H1 (cell line): ENCODE measurements around the gene CHRDL2. TPM values are rescaled to one million over a fixed set of nuclear protein-coding genes. Genes with fewer than 3 reads are reported as not detected.

ENCODE experiments used
- ATF3 ChIP-seq: IDR thresholded peaks from 2 replicates; pipeline ENCODE4 v1.6.1; 2011; ENCODE audit warnings: low read depth, mild to moderate bottlenecking, low read length; ENCODE audit not compliant: insufficient read depth
- MAFK ChIP-seq: IDR thresholded peaks from 2 replicates; pipeline ENCODE4 v1.6.1; 2012; ENCODE audit warnings: low read depth, mild to moderate bottlenecking, improper control_type of control experiment, low read length
- POU5F1 ChIP-seq: IDR thresholded peaks from 2 replicates; pipeline ENCODE4 v1.6.1; 2011; ENCODE audit warnings: low read depth, mild to moderate bottlenecking, low read length, moderate library complexity
- polyA plus RNA-seq, 7 experiments: library from polyadenylated mRNA; depleted of rRNA in 3 of 7; stranded (reverse) in 5 of 7; unstranded in 2 of 7; fragments of >200 nt in 5 of 7; fragments of 200-250 nt in 2 of 7; gene quantifications; 1 replicate in 5 of 7; 2 replicates in 1 of 7; 4 replicates in 1 of 7; pipeline versions ENCODE4 v1.2.1 to v1.2.3, GENCODE V29; 2011 to 2013; ENCODE audit warnings: missing spikeins in 2 of 7, mixed read lengths in 2 of 7
- total RNA-seq: library from RNA; stranded (reverse); fragmentation: NEBNext Ultra II Directional; extraction: Animal tissue kit (Norgen Biotek cat#: 25700); gene quantifications from 2 replicates; pipeline ENCODE4 v1.2.1, GENCODE V29; 2021
- TF ChIP-seq, protein P1 (sequence below): IDR thresholded peaks from 2 replicates; pipeline ENCODE4 v1.6.1; 2012; ENCODE audit warnings: inconsistent platforms

The CHRDL2 gene
- total and polyA plus RNA-seq, 2 of the 8 experiments (the other 6 are each of a cell fraction or from before 2014, with no cell fraction given): 0.26 to 0.48 TPM

DNA sequence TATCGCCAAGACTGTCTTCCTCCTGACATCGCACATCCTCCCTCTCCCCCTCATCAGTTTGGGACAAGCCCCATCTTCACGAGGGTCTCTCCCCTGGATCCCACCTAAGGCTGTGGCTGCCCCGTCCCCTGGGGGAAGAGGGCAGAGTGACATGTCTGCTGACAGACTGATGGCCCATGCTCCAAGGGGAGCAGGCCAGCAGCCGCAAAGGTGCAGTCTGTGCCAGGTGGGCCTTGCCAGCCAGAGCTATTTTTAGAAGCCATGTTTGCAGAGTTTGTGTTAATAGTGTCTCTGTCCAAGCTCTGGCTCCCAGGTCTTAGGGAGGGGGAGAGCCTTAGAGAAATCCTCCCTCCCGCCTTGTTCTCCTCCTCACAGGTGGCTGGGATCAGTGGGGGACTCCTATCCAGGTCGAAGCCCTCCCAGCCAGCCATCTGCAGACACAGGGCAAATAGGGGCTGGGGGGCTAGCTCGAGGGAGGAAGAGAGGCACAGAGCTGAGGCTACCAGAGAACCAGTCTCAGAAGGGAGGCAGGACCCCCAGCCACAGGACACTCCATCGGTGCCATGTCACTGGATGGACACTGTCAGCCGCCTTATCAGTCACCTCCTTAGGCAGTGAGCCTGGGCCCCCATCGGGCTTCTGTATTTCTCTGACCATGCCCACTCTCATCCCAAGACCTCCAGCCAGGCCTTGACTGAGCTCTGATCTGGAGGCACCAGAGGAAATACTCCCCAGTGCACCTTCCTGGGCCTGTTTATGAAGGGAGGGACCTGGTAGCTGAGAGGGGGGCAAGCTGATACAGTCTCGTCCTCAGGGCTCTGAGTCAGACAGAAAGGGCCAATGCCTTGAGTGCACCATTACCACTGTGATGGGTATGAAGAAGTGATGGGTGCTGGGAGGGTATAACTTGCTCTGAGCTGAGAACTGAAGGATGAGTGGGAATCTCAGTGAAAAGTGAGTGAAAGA lies 49.3 kb downstream of the CHRDL2 start (continued):
- TF ChIP-seq ATF3 (no peak), MAFK (no peak), POU5F1 (no peak)
- TF ChIP-seq, protein P1, sequence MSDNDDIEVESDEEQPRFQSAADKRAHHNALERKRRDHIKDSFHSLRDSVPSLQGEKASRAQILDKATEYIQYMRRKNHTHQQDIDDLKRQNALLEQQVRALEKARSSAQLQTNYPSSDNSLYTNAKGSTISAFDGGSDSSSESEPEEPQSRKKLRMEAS: no peak
